HG03521 (cell line): Measurements from ENCODE around the gene PIP5KL1.

ENCODE experiments used
- ATAC-seq: cut with Tn5 transposase; IDR thresholded peaks from one replicate; pipeline ENCODE4 v1.9.1; 2021; ENCODE audit warnings: mild to moderate bottlenecking, moderate library complexity; ENCODE audit not compliant: unreplicated experiment

PIP5KL1 gene

DNA sequence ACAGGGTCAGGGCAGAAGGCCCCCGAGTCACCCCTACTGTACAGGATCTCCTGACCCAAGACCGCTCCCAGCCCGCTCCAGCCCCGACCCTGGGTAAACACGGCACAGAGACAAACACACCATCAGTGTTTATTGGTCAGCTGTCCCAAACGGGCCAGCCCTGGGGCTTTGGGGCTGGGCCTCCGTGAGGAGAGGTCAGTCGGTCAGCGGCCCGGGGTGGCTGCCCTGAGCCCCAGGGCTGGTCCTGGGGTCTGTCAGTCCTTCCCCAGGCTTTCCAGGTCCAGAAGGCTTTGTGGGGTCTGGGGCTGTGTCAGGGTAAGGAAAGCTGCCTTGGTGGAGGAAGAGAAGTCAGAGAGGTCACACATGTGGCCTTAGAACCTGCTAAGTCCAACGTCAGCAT lies 4.4 kb upstream of the PIP5KL1 start:
- no peak for ATAC-seq

DNA sequence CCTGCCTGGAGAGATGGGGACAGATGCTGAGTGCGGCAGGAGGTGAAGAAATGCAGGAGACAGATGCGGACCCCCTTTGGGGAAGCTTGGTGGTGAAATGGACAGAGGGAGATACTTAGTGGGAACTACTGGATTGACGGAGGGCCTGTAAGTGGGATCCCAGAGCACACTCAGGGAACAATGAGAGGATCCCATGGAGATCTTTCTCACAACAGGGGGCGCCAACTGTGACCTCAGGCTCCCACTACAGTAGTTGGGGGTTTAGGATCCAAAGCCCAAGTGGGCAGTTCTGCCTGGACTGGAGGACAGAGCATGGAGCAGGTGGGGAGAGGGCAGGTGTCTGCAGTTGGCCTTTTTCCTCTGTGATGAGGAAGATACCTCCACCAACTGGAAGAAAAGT lies 3.7 kb upstream of the PIP5KL1 start:
- ATAC-seq, result no peak

DNA sequence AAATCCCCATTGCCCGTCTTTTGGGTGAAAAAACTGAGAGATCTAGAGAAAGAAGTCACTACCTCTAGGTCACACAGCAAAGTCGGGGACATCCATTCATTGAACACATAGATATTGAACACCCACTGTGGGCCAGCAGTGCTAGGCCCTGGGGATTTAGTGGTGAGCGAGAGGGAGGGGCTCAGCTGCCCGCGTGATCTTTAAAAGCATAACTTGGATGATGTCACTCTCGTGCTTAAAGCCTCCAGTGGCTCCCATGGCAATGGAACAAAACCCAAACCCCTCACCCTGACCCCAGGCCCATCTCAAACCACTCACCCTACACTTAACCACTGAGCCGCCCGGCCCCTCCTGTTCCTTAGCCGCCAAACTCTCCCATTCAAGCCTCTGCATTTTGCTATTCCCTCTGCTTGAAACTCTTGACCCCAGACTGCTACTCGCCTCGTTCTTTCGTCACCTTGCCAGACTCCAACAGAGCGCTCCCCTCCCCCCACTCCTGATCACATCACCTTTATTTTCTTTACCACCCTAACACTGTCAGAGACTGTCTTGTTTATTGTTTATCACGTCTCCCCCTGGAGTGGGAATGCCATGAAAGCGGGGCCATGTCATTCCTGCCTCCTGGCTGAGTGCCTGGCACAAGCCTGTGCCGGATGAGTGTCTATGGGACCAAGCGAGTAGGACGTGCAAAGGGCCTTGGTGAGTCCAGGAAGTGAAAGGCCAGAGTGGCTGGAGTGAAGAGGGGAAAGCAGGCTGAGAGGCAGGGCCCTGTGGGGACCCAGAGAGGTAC lies 710 bp upstream of the PIP5KL1 start:
- ATAC-seq, result peak; percentile 18

DNA sequence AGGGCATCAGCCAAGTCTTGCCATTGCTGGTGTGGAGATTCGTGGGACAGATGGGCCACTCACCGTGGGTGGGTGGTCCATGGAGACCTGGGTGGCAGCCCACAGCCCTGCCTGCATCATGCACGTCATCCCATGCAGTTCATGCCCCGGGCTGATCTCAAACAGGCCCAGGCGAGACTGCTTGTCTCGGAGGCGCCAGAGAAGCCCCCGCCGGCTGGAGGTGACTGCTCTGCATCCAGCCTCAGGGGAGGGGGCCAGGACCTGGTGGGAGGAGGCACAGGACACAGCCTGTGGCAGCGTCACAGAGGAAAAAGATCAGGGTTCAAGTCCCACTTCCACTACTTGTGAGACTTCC lies 975 bp downstream of the PIP5KL1 start:
- no peak for ATAC-seq

DNA sequence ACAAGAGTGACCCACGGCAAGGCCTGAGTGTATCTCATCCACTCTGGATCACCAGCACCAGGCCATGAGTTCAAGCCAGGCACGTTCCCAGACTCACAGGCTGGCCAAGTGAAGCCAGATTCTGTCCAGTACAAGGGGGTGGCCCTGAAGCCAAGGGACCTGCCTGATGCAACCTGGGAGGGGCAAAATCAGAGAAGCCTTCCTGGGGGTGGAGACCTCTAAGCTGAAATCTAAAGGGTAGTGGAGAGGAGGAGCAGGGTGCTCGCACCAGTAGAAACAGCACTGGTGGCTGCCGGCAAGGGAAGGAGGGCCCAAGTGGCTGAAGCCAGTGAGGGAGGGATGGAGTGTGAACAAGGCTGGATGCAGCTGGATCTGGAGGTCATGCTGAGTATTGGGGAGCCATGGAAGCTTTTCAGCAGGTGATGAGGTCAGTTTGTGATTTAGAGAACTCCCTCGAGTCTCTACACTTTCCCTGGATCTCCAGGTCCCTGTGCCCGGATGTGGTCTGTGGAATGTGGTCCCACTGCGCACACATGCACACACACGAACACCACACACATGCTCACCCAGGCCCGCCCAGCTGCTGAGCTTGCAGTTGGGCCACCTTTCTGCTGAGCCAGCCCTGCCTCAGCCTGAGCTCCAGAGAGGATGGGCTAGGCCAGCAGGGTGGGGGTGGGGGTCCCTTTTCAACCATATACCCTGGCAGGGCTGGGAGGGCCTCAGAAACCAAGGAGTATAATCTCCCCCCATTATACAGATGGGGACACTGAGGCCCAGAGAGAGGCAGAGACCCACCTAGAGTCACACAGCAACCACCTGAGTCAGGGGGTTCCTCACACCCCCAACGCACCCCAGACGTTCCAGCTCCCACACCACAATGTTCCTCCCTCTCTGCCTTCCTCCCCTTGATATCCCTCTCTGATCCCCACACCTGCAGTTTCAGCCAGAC lies 1.6 kb downstream of the PIP5KL1 start:
- ATAC-seq, result no peak

DNA sequence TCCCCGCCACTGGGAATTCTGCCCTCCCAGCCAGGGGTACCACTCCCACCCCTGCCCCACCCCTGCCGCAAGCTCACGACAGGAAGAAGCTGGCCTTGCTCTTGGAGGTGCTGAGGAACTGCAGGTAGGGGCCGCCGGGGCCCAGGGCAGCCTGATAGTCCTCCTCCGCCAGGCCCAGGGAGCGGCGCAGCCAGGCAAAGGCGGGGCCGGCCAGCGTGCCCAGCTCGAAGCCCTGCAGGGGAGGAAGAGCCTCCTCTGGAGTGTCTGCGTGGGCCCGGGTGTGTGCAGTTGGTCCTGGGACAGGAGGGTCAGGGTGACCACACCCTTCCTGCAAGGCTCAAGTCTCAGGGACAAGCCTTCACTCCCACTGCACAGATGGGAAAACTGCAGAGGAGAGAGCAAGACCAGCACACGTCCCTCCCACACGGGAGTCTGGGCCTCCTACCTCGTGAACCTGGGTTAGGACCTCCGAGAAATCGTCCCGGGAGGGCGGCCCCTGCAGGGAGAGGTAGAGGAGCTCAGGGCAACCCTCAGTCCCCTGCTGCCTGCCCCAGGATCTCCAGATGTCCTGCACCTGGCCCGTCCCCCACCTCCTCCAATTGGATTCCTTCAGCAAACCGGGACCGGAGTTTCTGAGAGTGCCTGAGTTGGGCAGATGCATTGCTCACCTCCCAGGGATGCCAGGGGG lies 2.4 kb downstream of the PIP5KL1 start:
- no peak for ATAC-seq

DNA sequence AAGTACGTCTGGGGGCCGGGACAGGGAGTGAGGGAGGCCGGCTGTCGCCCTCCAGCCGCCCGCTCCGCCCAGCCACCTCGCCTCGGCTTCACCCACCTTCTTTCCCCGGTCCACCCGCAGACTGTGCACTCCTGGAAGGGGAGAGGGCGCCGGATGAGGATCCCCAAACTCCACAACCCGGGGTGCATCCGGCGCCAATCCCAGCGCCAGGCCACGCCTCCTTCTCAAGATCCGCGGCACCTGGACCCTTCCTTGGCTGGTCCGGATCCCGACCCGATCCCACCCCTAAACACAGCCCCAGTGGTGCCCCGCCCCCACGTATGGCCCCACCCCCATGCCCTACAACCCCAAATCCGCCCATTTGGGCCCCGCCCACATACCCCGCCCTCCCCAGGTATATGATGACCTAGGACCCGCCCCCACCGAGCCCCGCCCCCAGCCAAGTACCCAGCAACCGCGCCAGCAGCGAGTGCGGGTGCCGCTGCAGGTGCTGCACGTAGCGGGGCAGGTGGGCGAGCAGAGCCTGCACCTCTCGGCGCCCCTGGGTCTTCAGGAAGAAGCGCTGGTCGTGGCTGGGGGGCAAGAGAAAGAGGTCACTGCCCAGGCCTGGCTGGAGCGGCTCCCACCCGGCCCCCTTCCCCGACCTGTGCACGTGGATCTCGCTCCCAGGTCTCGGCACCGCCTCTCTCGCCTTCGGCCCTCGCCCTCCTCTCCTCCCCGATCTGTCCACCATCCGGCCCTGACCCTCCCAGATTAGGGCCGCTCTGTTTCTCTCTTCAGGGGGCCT lies 3.2 kb downstream of the PIP5KL1 start:
- no peak for ATAC-seq

DNA sequence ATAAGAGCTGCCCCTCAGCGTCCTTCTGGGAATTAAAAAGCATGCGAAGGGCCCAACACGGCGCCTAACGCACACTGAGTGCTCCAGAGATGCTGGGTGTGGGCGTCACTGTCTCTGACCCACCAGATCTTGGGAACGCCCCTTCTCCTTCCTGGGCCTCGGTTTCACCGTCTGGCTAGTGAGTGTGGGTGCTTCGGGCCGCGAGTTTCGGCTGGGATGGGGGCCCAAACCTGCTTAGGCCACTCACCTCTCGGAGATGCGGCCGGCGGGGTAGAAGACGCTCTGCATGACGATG lies 3.7 kb downstream of the PIP5KL1 start:
- ATAC-seq, result no peak

DNA sequence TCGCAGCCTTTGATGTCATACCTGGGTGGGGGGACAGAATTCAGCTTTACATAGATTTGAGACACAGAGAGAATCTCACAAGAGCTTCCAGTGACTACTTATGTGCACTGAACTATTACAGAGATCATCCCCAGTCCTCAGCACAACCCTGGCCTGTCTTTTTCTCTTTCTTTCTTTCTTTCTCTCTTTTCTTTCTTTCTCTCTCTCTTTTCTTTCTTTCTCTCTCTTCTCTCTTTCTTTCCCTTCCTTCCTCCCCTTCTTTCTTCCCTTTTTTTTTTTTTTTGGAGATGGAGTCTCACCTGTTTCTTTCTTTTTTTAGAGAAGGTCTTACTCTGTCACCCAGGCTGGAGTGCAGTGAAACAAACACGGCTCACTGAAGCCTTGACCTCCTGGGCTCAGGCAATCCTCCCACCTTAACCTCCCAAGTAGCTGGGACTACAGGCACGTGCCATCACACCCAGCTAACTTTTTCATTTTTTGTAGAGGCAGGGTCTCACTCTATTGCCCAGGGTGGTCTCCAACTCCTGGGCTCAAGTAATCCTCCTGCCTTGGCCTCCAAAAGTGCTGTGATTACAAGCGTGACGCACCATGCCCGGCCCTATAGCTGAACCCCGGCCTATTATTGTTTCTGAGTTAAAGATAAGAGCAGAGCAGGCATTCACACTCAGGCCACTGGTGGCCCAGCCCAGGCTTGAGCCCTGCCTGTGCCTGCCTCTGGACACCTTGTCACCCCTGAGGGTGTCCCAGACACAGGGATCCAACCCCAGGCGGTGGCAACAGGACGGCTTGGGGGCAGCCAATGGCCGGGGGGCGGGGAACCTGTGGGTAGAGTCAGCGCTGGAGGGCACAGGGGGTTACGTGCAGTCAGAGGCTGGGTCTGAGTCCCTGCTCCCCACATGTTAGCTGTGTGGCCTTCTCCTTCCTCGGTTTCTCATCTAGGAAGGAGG lies 4.3 kb downstream of the PIP5KL1 start:
- ATAC-seq, result no peak

DNA sequence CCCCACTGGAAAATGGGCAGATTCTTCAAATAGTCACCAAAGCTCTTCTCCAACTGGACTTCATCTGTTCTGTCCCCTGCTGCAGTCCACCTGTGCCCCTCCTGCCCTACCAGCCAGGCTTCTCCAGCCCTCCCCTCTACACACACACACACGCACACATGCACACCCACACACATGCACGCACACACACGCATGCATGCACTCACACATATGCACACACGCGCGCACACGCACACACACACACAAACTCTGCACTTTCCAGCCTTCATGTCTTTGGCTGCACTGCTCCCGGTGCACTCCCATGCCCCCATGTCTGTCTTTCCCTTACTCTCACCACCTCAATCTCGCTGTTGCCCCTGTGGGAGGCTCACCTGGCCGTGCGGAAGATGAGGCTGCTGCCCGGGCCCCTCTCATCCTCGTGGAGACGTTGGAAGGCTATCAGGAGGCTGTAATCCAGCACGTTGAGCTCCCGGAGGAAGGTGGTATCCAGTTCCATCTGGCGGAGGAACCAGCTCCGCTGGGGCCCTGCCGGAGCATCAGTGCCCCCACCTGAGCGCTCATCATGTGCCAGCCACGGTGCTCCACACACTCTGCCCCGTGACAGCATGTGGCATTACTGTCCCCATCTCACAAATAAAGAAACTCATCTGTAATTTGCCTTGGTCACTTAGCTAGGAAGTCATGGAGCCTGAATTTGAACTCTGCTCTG lies 5.7 kb downstream of the PIP5KL1 start:
- ATAC-seq, result no peak

DNA sequence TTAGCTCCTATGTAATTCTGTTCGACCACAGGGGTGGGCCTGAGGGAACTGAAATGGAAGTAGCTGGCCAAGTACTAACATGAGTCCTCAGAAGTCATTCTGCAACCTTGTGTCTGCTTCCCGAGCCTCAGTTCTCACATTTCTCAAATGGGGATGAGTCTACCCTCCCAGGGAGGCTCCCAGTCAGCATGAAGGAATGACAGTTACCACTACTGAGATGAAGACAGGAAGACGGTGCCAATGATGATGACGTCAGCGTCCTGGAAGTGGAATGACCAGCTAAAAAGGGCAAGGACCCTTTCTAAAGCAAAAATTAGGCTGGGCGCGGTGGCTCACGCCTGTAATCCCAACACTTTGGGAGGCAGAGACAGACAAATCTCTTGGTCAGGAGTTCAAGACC lies 6.8 kb downstream of the PIP5KL1 start:
- no peak for ATAC-seq

DNA sequence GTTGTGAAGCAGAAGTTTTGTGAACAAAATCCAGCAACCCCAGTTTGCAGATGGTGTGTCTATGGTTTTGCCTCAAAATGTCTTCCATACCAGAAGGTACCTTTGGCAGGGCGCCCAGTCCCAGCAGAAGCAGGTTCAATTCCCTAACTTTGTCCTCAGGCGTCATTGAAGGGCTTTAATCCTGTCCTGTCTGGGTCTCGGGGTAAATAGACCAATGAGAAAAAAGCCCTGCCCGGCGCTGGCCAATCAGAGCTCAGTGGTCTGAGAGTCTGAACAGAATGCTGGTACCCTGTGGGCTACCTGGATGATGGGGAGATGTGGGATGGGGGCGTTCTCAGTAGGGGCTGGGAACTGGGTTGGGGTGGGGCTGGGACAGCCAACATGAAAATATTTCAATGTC lies 7.5 kb downstream of the PIP5KL1 start:
- no peak for ATAC-seq

DNA sequence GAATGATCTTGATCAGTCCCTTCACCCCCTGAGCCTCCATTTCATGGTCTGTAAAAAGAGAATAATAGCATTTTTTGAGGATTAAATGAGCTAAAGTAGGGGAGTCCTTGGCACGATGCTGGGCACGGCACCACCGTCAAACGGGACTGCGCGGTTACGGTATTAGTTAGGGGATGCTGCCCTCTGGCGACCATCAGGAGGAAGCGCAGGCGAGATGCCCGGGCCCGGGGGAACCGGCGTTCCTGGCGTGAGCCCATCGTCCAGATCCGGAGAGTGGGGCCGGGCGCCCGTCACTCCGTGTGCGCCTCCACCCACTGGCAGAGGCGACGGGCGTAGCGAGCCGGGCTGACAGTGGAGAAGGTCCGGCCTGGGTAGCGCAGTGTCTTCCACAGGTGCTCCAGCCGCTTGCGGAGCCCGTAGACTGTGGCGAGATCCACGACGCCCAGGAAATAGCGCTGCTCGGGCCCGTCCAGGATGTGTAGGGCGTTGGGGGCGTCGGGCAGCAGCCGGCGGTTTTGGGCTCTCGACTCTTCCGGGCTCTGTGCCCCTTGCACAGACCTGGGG lies 8.9 kb downstream of the PIP5KL1 start:
- no peak for ATAC-seq

DNA sequence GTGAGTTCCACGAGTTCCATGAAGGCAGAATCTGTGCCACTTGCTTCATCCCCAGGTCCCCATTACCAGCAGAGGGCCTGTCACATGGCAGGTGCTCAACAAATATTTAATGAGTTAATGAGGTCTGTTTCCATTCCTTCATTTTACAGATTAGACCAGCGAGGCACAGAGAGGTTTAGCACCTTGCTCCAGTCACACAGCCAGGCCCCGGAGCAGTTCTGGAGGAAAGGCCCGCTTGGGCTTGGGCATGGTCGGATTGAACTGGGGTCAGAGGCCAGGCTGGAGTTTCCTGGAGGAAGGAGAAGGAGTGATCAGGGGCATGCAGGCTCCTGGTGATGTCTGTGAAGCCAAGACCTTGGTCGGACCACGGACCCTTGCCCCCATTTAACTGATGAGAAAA lies 9.8 kb downstream of the PIP5KL1 start:
- no peak for ATAC-seq

DNA sequence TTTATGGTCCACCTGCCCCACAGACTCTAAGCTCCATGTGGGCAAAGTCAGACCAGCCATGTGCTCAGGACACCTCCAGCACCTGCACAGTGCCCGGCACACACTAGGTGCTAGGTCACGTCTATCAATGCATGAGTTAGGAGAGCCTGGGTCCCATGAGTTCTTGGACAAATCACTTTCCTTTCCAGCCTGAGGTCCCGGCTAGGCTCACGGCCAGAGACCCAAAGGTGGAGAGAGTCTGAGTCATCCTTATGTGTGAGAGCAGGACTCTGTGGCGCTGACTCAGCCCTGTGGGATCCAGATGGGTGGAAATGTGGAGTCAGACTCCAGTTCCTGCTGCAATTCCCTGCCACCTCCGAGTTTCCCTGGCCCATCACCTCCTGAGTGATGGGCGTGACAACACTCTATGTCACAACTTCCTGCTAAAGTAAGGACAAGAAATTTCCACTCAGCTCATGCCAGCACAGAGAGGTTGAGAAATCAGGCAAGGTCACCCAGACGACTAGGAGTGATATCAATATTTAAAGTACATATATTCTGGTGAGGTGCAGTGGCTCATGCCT lies 11.2 kb downstream of the PIP5KL1 start:
- ATAC-seq, result no peak

DNA sequence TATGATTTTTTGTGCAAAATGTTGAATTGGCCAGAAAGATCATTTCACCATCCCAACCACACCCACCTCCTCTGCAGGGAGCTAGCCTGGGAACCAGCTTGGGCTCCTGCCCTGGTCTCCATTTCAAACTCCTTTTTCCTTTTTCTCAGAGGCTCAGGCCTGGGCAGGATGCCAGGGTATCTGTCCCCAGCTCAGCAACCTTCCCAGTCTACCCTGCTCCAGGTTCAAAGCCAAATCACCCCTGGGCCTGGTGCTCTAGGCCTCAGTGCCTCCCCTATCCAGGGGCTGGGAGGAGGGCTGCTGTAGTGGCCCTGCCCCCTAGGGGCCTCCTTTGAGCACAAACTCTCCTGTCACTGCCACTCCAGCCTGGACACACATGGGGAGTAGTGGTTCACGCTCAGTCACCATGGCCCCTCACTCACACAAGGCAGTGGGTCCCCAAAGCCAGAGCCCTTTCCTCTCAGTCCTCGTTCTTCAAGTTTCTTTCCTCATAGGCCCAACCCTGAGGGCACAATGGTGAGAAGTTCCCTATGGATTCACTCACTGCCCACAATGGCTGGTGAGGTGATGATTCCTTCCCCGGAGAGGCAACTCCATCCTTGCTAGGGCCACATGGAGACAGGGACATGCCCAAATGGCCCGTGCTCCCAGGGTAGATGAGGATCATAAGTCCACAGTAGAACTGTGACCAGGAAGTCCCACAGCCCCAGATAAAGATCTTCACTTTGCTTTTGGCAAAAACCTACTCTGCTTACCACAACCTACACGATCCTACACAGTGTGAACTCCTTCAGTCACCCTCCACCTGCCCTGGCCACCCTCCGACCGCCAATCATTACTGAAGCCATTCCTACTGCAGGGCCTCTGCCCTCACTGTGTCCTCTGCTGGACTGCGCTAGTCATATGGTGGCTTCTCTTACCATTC lies 12.1 kb downstream of the PIP5KL1 start:
- no peak for ATAC-seq

DNA sequence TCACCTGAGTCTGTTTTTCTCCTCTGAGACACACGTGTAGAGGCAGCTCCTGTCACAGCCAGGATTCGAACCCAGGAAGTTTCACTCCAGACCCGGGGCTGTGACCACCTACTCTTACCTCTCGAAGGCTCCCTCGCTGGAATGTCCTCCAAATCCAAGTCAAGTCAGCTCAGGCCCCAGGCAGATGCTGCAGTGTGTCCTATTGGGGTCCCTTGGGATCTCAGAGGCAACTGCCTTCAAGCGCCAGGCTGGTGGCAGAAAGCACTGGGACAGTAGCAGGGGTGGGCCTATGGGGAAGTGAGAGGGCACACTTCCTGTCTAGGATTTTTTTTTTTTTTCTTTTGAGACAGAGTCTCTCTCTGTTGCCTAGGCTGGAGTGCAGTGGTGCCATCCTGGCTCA lies 13.0 kb downstream of the PIP5KL1 start:
- no peak for ATAC-seq
